ENCODE results near the gene TSEN15.

The TSEN15 gene

DNA sequence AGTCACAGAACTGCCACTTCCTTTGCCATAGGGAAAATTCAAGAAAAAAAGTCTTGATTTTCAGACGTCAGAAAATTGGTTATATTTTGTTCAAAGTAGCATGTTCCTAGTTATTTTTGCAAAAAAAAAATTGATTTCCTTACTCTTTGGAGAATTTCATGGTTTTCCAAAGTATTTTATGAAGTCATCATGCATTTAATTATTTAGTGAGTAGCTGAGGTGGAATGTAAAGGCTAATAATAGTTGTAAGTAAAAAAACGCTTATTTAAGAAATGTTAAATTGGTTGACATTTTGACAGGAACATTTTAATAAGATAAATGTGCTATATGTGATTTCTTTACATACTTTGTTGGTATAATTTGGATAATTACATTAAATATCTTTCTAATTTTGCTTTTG, 20.8 kb downstream of the TSEN15 start:
- DNase-seq (ENCODE audit: low read depth, low spot score) = no peak
- Histone ChIP-seq H3K27ac (ENCODE audit: low read length) (no peak overlapping the region), H3K4me3 (ENCODE audit: low read length) (no peak overlapping the region), H3K27me3 (ENCODE audit: control insufficient read depth, insufficient read depth, low read length) (no peaks in the 10 kb centered on the region), H3K9me3 (ENCODE audit: control insufficient read depth, insufficient read depth, low read length) (no peaks in the 10 kb centered on the region), H3K36me3 (ENCODE audit: control insufficient read depth, insufficient read depth, low read length) (no peaks in the 10 kb centered on the region), H3K4me1 (ENCODE audit: control insufficient read depth, insufficient read depth, low read length) (no peaks in the 10 kb centered on the region)
- WGBS (ENCODE audit: insufficient coverage, insufficient read length) = 100% methylated on average over 1 of the region's 2 CpGs

DNA sequence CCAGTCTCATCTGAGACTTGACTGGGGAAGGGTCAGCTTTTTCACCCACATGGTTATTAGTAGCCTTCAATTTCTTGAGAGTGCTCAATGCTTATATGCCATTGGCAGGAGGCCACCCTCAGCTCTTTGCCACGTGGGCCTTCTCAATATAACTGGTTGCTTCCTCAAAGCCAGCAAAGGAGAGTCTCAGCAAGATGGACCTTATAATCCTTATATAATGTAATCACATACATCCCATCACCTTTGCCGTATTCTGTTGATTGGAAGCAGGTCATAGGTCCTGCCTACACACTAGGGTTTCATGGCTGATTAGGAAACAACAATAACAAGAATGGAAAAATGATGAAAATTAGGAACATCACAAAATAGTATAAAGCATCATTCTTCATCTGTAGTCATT, 22.9 kb downstream of the TSEN15 start:
- H3K27ac ChIP-seq (ENCODE audit: low read length) = no peak overlapping the region
- no peak overlapping the region for H3K4me3 ChIP-seq (ENCODE audit: low read length)
- H3K4me1 ChIP-seq (ENCODE audit: control insufficient read depth, insufficient read depth, low read length) = no peaks in the 10 kb centered on the region
- H3K27me3 ChIP-seq (ENCODE audit: control insufficient read depth, insufficient read depth, low read length) = no peaks in the 10 kb centered on the region
- H3K9me3 ChIP-seq (ENCODE audit: control insufficient read depth, insufficient read depth, low read length) = no peaks in the 10 kb centered on the region
- no CpG with 5 or more reads among the region's 2 CpGs for WGBS (ENCODE audit: insufficient coverage, insufficient read length)
- H3K36me3 ChIP-seq (ENCODE audit: control insufficient read depth, insufficient read depth, low read length) = no peaks in the 10 kb centered on the region
- no peak for DNase-seq (ENCODE audit: low read depth, low spot score)

DNA sequence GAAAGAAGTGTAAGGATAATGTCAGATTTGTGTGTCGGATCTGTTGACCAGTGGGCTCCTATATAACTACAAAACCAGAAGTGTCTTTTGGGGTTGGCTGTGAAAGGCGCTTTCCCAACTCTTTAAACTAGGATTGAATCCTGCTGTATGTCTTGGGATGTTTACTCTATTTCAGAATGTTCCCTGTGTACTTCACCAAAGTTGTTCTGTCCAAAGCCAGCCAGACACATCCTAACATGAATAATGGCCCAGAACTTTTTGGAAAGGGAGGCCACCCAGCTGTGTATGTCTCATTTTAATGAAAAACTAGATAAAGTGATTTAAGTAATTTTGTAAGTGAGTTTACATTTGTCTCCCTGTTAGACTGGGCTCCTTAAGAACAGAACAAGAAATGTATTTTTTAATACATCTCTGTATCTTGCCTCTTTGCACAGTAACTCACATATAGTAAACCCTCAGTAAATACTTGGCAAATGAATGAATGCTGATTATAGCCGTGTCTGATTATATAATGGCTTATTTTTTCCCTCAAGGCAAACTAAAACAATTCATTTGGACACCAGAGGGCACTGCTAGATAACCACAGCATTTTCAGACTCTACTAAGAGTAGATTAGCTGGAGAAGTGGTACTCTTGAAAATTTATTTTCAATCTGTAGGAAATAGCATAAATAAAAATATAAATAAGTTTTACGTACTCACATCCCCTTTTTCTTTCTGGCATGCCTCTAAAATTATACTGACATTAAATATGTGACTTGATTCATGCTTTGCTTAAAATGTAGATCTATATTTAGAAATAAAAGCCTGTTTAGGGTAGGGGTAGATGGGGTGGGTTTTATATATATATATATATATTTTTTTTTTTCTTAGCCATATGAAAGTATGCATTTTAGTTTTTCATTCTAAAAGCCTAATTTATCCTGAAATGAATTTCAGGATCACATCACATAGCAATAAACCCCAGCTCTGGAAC, 23.8 kb downstream of the TSEN15 start:
- no peak overlapping the region for H3K27ac ChIP-seq (ENCODE audit: low read length)
- DNase-seq (ENCODE audit: low read depth, low spot score) = no peak
- no peaks in the 10 kb centered on the region for H3K27me3 ChIP-seq (ENCODE audit: control insufficient read depth, insufficient read depth, low read length)
- no peaks in the 10 kb centered on the region for H3K4me1 ChIP-seq (ENCODE audit: control insufficient read depth, insufficient read depth, low read length)
- no peaks in the 10 kb centered on the region for H3K36me3 ChIP-seq (ENCODE audit: control insufficient read depth, insufficient read depth, low read length)
- H3K4me3 ChIP-seq (ENCODE audit: low read length) = no peak overlapping the region
- H3K9me3 ChIP-seq (ENCODE audit: control insufficient read depth, insufficient read depth, low read length) = no peaks in the 10 kb centered on the region
- whole genome bisulfite sequencing (ENCODE audit: insufficient coverage, insufficient read length) = no CpG with 5 or more reads among the region's 4 CpGs

DNA sequence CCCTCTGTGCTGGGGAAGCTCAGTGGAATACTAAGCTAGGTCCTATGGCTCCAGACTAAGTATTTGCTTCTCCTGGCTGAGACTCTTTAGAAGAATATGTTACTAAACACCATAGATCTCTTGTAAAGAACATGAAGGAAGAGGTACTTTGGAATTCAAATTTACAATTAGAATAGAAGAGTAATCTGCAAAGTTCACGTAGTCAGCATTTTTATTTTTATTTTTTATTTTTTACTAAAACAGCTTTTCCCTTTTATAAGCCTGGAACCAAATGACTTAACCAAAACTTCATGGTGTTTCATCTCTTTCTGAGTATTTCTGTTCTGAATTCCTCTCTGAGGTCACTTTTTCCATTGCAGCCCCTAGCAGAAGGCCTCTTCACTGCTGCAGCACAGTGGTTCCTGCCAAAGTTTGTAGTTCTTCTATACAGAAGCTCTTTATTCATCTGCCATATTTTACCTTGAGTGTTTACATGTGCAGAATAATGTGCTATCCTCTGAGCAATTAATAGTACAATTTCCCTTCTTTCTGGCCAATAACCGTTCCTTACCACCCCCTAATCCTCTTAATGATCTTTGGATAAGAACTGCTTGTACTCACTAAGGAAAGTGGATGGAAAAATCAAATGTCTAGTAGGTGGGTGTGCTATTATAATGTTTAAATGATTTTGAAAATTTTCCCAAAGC, 27.2 kb downstream of the TSEN15 start:
- no peaks in the 10 kb centered on the region for H3K36me3 ChIP-seq (ENCODE audit: control insufficient read depth, insufficient read depth, low read length)
- H3K27me3 ChIP-seq (ENCODE audit: control insufficient read depth, insufficient read depth, low read length) = no peaks in the 10 kb centered on the region
- H3K9me3 ChIP-seq (ENCODE audit: control insufficient read depth, insufficient read depth, low read length) = no peaks in the 10 kb centered on the region
- H3K4me1 ChIP-seq (ENCODE audit: control insufficient read depth, insufficient read depth, low read length) = no peaks in the 10 kb centered on the region
- WGBS (ENCODE audit: insufficient coverage, insufficient read length) = no CpG with 5 or more reads among the region's 2 CpGs
- H3K27ac ChIP-seq (ENCODE audit: low read length) = no peak overlapping the region
- DNase-seq (ENCODE audit: low read depth, low spot score) = no peak
- no peak overlapping the region for H3K4me3 ChIP-seq (ENCODE audit: low read length)

- no peaks in the 10 kb centered on the region for H3K4me1 ChIP-seq (ENCODE audit: control insufficient read depth, insufficient read depth, low read length)
- no peaks in the 10 kb centered on the region for H3K27me3 ChIP-seq (ENCODE audit: control insufficient read depth, insufficient read depth, low read length)
- no peak overlapping the region for H3K27ac ChIP-seq (ENCODE audit: low read length)
- no peaks in the 10 kb centered on the region for H3K9me3 ChIP-seq (ENCODE audit: control insufficient read depth, insufficient read depth, low read length)
- H3K36me3 ChIP-seq (ENCODE audit: control insufficient read depth, insufficient read depth, low read length) = no peaks in the 10 kb centered on the region
- DNase-seq (ENCODE audit: low read depth, low spot score) = no peak
- no peak overlapping the region for H3K4me3 ChIP-seq (ENCODE audit: low read length)
Measured at GRCh38 chr1:184080309-184080708, 28.8 kb downstream of the TSEN15 start.

DNA sequence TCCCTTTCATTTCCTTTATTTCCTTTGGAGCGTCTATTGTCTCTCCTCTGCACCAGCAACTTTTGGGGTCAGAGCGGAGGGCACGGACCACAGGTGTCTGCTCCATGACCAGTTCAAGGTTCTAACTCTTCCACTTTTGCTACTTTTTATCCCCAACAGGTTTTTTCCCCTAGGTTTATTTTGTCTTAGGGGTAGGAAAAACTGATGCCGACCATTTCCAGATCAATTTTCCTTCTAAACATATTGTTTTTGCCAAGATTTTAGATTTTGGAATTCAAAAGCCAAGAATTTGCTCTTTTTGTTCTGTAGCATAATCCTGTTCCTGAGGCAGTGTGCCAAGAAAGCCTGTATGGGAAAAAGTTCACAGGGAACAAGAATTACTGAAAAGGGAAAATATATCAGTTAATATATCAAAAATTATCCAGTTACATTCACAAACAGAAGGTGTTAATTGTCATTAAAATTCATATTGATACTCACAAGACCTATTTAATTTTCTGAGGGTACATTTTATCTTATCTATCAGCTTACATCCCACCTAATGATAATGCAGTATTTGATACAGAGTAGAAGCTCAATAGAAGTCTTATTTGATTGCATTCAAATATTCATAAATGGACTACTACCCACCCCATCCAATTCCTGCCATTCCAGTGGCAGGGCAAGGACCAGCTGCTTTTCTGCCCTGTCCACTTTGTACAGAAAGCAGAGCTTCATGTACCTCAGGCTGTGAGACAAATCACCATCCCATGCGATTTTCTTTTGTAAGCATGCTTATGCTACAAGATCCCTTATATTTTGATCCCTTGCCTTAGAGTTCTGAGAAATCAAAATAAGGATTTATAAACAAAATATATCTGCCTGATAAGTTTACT, 31.2 kb downstream of the TSEN15 start:
- no CpG with 5 or more reads among the region's 5 CpGs for WGBS (ENCODE audit: insufficient coverage, insufficient read length)
- Histone ChIP-seq H3K9me3 (ENCODE audit: control insufficient read depth, insufficient read depth, low read length) (no peaks in the 10 kb centered on the region), H3K36me3 (ENCODE audit: control insufficient read depth, insufficient read depth, low read length) (no peaks in the 10 kb centered on the region), H3K27ac (ENCODE audit: low read length) (no peak overlapping the region), H3K27me3 (ENCODE audit: control insufficient read depth, insufficient read depth, low read length) (no peaks in the 10 kb centered on the region), H3K4me3 (ENCODE audit: low read length) (no peak overlapping the region), H3K4me1 (ENCODE audit: control insufficient read depth, insufficient read depth, low read length) (no peaks in the 10 kb centered on the region)
- no peak for DNase-seq (ENCODE audit: low read depth, low spot score)

DNA sequence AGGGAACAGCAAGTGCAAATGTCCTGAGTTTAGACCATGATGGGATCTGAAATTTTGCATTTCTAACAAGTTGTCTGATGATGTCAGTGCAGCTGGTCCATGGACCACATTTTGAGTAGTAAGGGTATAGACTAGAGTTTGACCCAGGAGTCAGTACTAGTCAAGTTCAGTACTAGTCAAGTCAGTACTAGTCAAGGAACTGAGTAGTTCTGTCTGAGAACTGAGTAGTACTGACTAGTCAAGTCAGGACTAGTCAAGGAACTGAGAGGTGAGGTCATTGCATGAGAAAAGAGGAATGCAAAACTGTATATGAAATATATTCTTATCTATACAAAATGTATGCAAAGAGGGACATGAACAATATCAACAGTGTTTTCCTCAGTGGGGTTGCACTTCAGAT, 34.1 kb downstream of the TSEN15 start:
- no peaks in the 10 kb centered on the region for H3K27me3 ChIP-seq (ENCODE audit: control insufficient read depth, insufficient read depth, low read length)
- no peak overlapping the region for H3K27ac ChIP-seq (ENCODE audit: low read length)
- no peak for DNase-seq (ENCODE audit: low read depth, low spot score)
- no peak overlapping the region for H3K4me3 ChIP-seq (ENCODE audit: low read length)
- H3K36me3 ChIP-seq (ENCODE audit: control insufficient read depth, insufficient read depth, low read length) = no peaks in the 10 kb centered on the region
- H3K4me1 ChIP-seq (ENCODE audit: control insufficient read depth, insufficient read depth, low read length) = no peaks in the 10 kb centered on the region
- no peaks in the 10 kb centered on the region for H3K9me3 ChIP-seq (ENCODE audit: control insufficient read depth, insufficient read depth, low read length)

GRCh38 chr1:184088037-184088436, 36.5 kb downstream of the TSEN15 start:
- Histone ChIP-seq H3K27me3 (ENCODE audit: control insufficient read depth, insufficient read depth, low read length) (no peaks in the 10 kb centered on the region), H3K27ac (ENCODE audit: low read length) (no peak overlapping the region), H3K4me3 (ENCODE audit: low read length) (no peak overlapping the region), H3K4me1 (ENCODE audit: control insufficient read depth, insufficient read depth, low read length) (no peaks in the 10 kb centered on the region), H3K36me3 (ENCODE audit: control insufficient read depth, insufficient read depth, low read length) (no peaks in the 10 kb centered on the region), H3K9me3 (ENCODE audit: control insufficient read depth, insufficient read depth, low read length) (no peaks in the 10 kb centered on the region)
- DNase-seq (ENCODE audit: low read depth, low spot score) = no peak
- no CpG with 5 or more reads among the region's 8 CpGs for WGBS (ENCODE audit: insufficient coverage, insufficient read length)

DNA sequence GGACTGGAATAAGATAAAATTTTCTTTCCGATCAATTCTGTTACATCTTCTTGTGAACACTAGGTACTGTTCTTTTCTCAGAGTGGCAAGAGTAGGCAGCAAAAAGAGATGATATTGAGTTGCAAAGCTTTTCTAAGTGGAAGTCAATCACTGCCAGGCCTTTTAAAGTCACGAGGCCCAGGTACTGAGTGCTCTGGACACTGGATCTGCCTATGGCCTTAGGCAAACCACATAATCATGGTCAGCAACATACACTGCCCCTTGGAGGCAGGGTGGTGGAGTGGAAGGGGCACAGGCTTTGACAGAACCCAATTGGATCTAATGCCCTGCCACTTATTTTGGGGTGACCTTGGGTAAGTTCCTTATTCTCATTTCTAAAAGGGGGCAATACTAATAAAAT, 41.5 kb downstream of the TSEN15 start:
- Histone ChIP-seq H3K27ac (ENCODE audit: low read length) (no peak overlapping the region), H3K4me1 (ENCODE audit: control insufficient read depth, insufficient read depth, low read length) (no peaks in the 10 kb centered on the region), H3K9me3 (ENCODE audit: control insufficient read depth, insufficient read depth, low read length) (no peaks in the 10 kb centered on the region), H3K27me3 (ENCODE audit: control insufficient read depth, insufficient read depth, low read length) (no peaks in the 10 kb centered on the region), H3K36me3 (ENCODE audit: control insufficient read depth, insufficient read depth, low read length) (no peaks in the 10 kb centered on the region), H3K4me3 (ENCODE audit: low read length) (no peak overlapping the region)
- no peak for DNase-seq (ENCODE audit: low read depth, low spot score)
- no CpG with 5 or more reads among the region's 2 CpGs for WGBS (ENCODE audit: insufficient coverage, insufficient read length)

GRCh38 chr1:184096005-184096404, 44.5 kb downstream of the TSEN15 start:
- Histone ChIP-seq H3K27ac (ENCODE audit: low read length) (no peak overlapping the region), H3K27me3 (ENCODE audit: control insufficient read depth, insufficient read depth, low read length) (no peaks in the 10 kb centered on the region), H3K4me1 (ENCODE audit: control insufficient read depth, insufficient read depth, low read length) (no peaks in the 10 kb centered on the region), H3K4me3 (ENCODE audit: low read length) (no peak overlapping the region), H3K9me3 (ENCODE audit: control insufficient read depth, insufficient read depth, low read length) (no peaks in the 10 kb centered on the region), H3K36me3 (ENCODE audit: control insufficient read depth, insufficient read depth, low read length) (no peaks in the 10 kb centered on the region)
- no CpG with 5 or more reads among the region's 1 CpG for WGBS (ENCODE audit: insufficient coverage, insufficient read length)
- no peak for DNase-seq (ENCODE audit: low read depth, low spot score)

Data from iPS DF 6.9 (cell line).